ENCODE measurements around the gene MPRIP.

- TF ChIP-seq, protein P1, sequence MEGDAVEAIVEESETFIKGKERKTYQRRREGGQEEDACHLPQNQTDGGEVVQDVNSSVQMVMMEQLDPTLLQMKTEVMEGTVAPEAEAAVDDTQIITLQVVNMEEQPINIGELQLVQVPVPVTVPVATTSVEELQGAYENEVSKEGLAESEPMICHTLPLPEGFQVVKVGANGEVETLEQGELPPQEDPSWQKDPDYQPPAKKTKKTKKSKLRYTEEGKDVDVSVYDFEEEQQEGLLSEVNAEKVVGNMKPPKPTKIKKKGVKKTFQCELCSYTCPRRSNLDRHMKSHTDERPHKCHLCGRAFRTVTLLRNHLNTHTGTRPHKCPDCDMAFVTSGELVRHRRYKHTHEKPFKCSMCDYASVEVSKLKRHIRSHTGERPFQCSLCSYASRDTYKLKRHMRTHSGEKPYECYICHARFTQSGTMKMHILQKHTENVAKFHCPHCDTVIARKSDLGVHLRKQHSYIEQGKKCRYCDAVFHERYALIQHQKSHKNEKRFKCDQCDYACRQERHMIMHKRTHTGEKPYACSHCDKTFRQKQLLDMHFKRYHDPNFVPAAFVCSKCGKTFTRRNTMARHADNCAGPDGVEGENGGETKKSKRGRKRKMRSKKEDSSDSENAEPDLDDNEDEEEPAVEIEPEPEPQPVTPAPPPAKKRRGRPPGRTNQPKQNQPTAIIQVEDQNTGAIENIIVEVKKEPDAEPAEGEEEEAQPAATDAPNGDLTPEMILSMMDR (IDR thresholded peaks at IDR 0.05), result no peak
- no peak for TF ChIP-seq POLR2A (IDR thresholded peaks at IDR 0.05)
Observed at GRCh38 chr17:17180741-17181525, 138.7 kb downstream of the MPRIP start.
